Sigmoid colon (tissue), 4 donors: Measurements from ENCODE around the gene GUCA2A.

Experiments used
- EP300 ChIP-seq, 4 donors: sonication (generic); formaldehyde crosslinking; IDR thresholded peaks; one replicate each; pipeline ENCODE4 v1.6.1; 2017; ENCODE audit warnings: antibody characterized with exemption in 4 of 4
- POLR2AphosphoS5 ChIP-seq, 4 donors: sonication (generic); formaldehyde crosslinking; IDR thresholded peaks; one replicate each; pipeline ENCODE4 v1.6.1; 2017; ENCODE audit warnings: antibody characterized with exemption in 4 of 4
- TF ChIP-seq, protein P1 (sequence below), 4 experiments: fragments of 450-650 bp in 3 of 4; fragments of 200-600 bp in 1 of 4; IDR thresholded peaks; one replicate each; pipeline ENCODE4 v1.5.1; 2016 to 2019; ENCODE audit warnings: antibody characterized with exemption in 4 of 4, mild to moderate bottlenecking in 3 of 4, moderate library complexity in 2 of 4

DNA sequence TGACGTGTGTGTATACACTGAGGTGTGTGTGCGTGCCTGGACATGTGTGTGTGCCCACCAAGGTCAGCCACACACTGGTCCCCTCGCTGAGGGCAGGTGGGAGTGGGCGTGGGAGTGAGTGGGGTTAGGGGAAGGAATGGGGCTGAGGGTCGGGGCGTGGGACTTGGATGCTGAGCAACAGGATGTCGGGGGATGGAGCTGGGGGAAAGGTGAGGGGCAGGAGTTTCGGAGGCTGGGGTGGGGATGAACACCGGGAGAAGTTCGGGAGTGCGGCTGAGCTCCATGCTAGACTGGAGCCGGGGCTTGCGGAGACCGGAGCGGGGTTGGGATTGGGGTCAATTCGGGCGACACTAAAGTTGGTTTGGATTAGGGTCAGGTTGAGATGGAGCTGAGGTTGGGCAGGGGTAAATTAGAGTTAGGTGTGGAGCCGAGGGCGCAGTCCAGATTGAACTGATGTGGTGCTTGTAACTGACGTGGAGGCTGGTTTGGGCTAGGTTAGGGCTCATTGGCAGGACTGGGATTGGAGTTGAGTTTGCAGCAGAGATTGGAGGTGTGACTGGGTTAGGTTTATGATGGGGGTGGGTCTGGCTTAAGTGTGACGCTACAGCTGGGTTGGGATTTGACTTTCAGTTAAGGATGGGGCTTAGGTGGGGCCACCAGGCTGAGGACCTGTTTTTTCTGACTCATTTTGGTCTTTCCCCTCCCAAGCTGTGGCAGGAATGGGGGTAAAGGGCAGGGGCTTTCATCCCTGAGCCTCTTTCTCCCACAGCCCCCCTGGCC, 3.3 kb upstream of the GUCA2A start:
- TF ChIP-seq, protein P1, sequence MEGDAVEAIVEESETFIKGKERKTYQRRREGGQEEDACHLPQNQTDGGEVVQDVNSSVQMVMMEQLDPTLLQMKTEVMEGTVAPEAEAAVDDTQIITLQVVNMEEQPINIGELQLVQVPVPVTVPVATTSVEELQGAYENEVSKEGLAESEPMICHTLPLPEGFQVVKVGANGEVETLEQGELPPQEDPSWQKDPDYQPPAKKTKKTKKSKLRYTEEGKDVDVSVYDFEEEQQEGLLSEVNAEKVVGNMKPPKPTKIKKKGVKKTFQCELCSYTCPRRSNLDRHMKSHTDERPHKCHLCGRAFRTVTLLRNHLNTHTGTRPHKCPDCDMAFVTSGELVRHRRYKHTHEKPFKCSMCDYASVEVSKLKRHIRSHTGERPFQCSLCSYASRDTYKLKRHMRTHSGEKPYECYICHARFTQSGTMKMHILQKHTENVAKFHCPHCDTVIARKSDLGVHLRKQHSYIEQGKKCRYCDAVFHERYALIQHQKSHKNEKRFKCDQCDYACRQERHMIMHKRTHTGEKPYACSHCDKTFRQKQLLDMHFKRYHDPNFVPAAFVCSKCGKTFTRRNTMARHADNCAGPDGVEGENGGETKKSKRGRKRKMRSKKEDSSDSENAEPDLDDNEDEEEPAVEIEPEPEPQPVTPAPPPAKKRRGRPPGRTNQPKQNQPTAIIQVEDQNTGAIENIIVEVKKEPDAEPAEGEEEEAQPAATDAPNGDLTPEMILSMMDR (IDR thresholded peaks at IDR 0.05), result no peak
- TF ChIP-seq EP300 (IDR thresholded peaks at IDR 0.05), result no peak
- TF ChIP-seq POLR2AphosphoS5 (IDR thresholded peaks at IDR 0.05), result no peak
